HL-60 (cell line): ENCODE measurements around the gene DDX23.
"Not testable (repeated sequence)": the region's sequence is repeated elsewhere in the genome, so short reads cannot be mapped to it uniquely, and the experiment has no call there.

Experiments
- DNase-seq, 2 experiments: peaks; one replicate each; pipeline ENCODE4 v3.0.0-alpha.2; 2010 to 2020; ENCODE audit warnings: low read depth in 1 of 2, low spot score in 1 of 2
- H3K27ac ChIP-seq: fragments of 250-450 bp; sonication (Bioruptor Pico); replicated peaks from 2 replicates; pipeline ENCODE4 v1.5.1; 2020; ENCODE audit warnings: mild to moderate bottlenecking, moderate library complexity
- H3K27me3 ChIP-seq: fragments of 250-450 bp; sonication (Bioruptor Pico); 2 replicates; pipeline ENCODE4 v1.5.1; 2021; ENCODE audit warnings: mild to moderate bottlenecking, moderate library complexity; ENCODE audit not compliant: insufficient read depth, poor library complexity, severe bottlenecking
- H3K4me3 ChIP-seq: replicated peaks from 2 replicates; pipeline ENCODE4 v1.5.1; 2011; ENCODE audit warnings: mild to moderate bottlenecking, control low read depth, low read length; ENCODE audit not compliant: insufficient read depth
- CTCF ChIP-seq: IDR thresholded peaks from one replicate; pipeline ENCODE4 v1.5.1; 2011; ENCODE audit warnings: low read length, control low read depth, inconsistent platforms; ENCODE audit not compliant: insufficient read depth
- GABPA ChIP-seq: IDR thresholded peaks from 2 replicates; pipeline ENCODE4 v1.6.1; 2012; ENCODE audit warnings: low read depth
- POLR2AphosphoS5 ChIP-seq: IDR thresholded peaks from 2 replicates; pipeline ENCODE4 v1.6.1; 2012; ENCODE audit warnings: low read depth
- REST ChIP-seq: IDR thresholded peaks from 2 replicates; pipeline ENCODE4 v1.6.1; 2012; ENCODE audit warnings: low read depth; ENCODE audit not compliant: insufficient replicate concordance
- SPI1 ChIP-seq: IDR thresholded peaks from 2 replicates; pipeline ENCODE4 v1.6.1; 2012; ENCODE audit warnings: low read depth, mild to moderate bottlenecking, borderline replicate concordance

DDX23 gene

DNA sequence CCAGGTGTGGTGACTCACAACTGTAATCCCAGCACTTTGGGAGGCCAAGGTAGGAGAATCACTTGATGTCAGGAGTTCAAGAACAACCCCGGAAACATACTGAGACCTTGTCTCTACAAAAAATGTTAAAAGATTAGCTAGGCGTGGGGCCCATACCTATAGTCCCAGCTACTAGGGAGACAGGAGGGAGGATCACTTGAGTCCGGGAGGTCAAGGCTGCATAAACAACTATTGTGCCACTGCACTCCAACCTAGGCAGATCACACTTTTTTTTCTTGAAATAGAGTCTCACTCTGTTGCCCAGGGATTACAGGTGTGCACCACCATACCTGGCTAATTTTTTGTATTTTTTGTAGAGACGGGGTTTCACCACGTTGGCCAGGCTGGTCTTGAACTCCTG, 7.6 kb upstream of the DDX23 start:
- DNase-seq, result no peak

GRCh38 chr12:48858043-48858442, 6.1 kb upstream of the DDX23 start:
- no peak overlapping the region for H3K4me3 ChIP-seq

More for the DNA sequence above, 7.6 kb upstream of the DDX23 start:
- H3K27me3 ChIP-seq, result no peaks in the 10 kb centered on the region
- H3K4me3 ChIP-seq, result no peak overlapping the region
- no peak overlapping the region for H3K27ac ChIP-seq
- no peak for TF ChIP-seq CTCF
- TF ChIP-seq SPI1, result no peak
- TF ChIP-seq GABPA, result no peak
- no peak for TF ChIP-seq REST
- no peak for TF ChIP-seq POLR2AphosphoS5

GRCh38 chr12:48857278-48857994, 5.5 kb upstream of the DDX23 start:
- DNase-seq, result no peak
- no peak overlapping the region for H3K27ac ChIP-seq
- TF ChIP-seq GABPA, result no peak
- no peak for TF ChIP-seq CTCF
- no peak for TF ChIP-seq SPI1
- no peak for TF ChIP-seq REST
- no peak for TF ChIP-seq POLR2AphosphoS5
- no peak overlapping the region for H3K4me3 ChIP-seq
- H3K27me3 ChIP-seq, result no peaks in the 10 kb centered on the region

More at GRCh38 chr12:48858043-48858442, 6.1 kb upstream of the DDX23 start:
- TF ChIP-seq CTCF, result no peak
- no peaks in the 10 kb centered on the region for H3K27me3 ChIP-seq
- DNase-seq, result no peak
- H3K27ac ChIP-seq, result no peak overlapping the region

GRCh38 chr12:48856379-48856778, 4.4 kb upstream of the DDX23 start:
- Histone ChIP-seq H3K27me3 (no peaks in the 10 kb centered on the region), H3K4me3 (no peak overlapping the region), H3K27ac (no peak overlapping the region)
- no peak for DNase-seq
- TF ChIP-seq GABPA, result no peak
- no peak for TF ChIP-seq CTCF
- TF ChIP-seq REST, result no peak
- no peak for TF ChIP-seq SPI1
- no peak for TF ChIP-seq POLR2AphosphoS5

DNA sequence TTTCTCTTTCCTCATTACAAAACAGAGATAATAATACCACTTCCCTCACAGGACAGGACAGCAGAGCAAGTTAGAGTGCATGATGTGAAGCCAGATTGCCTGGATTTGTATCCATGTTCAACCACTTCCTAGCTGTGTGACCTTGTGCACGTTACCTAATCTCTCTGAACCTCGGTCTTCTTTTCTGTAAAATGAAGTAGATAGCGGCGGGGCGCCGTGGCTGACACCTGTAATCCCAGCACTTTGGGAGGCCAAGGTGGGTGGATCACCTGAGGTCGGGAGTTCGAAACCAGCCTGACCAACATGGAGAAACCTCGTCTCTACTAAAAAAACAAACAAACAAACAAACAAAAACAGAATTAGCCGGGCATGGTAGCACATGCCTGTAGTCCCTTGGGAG, 3.0 kb upstream of the DDX23 start:
- not testable (repeated sequence) for H3K4me3 ChIP-seq, H3K27me3 ChIP-seq, H3K27ac ChIP-seq, DNase-seq
